H9 (cell line): Measurements from ENCODE around the gene DOCK10. TPM values are rescaled to one million over a fixed set of nuclear protein-coding genes. Genes with fewer than 3 reads are reported as not detected.

Experiments used
- DNase-seq: peaks from one replicate; pipeline ENCODE4 v3.0.0-alpha.2; 2017
- H2AFZ ChIP-seq: one replicate; pipeline ENCODE4 v1.6.1; 2013; ENCODE audit warnings: mild to moderate bottlenecking, low read length, control low read depth, moderate library complexity
- H2AK5ac ChIP-seq: 2 replicates; pipeline ENCODE4 v1.6.1; 2013; ENCODE audit warnings: low read length, control low read depth, mixed read lengths; ENCODE audit not compliant: insufficient read length
- H2BK120ac ChIP-seq: one replicate; pipeline ENCODE4 v1.6.1; 2013; ENCODE audit warnings: low read depth, mild to moderate bottlenecking, low read length, control low read depth, inconsistent platforms; ENCODE audit not compliant: poor library complexity, severe bottlenecking
- H2BK12ac ChIP-seq: 2 replicates; pipeline ENCODE4 v1.6.1; 2013; ENCODE audit warnings: low read length, control low read depth, mixed read lengths, low read depth; ENCODE audit not compliant: insufficient read length
- H2BK15ac ChIP-seq: 2 replicates; pipeline ENCODE4 v1.6.1; 2013; ENCODE audit warnings: low read depth, low read length, control low read depth
- H2BK20ac ChIP-seq: one replicate; pipeline ENCODE4 v1.6.1; 2013; ENCODE audit warnings: low read depth, mild to moderate bottlenecking, low read length, control low read depth, inconsistent platforms; ENCODE audit not compliant: poor library complexity, severe bottlenecking
- H2BK5ac ChIP-seq: 2 replicates; pipeline ENCODE4 v1.6.1; 2013; ENCODE audit warnings: low read length, control low read depth, mixed read lengths; ENCODE audit not compliant: insufficient read length
- H3K14ac ChIP-seq: 2 replicates; pipeline ENCODE4 v1.6.1; 2013; ENCODE audit warnings: low read length, control low read depth; ENCODE audit not compliant: insufficient read depth
- H3K18ac ChIP-seq: 2 replicates; pipeline ENCODE4 v1.6.1; 2013; ENCODE audit warnings: low read depth, mild to moderate bottlenecking, mixed read lengths, low read length, control low read depth; ENCODE audit not compliant: insufficient read length
- H3K23ac ChIP-seq: 2 replicates; pipeline ENCODE4 v1.6.1; 2013; ENCODE audit warnings: low read length, control low read depth, mixed read lengths, low read depth; ENCODE audit not compliant: insufficient read length
- H3K23me2 ChIP-seq: 2 replicates; pipeline ENCODE4 v1.6.1; 2013; ENCODE audit warnings: low read depth, mild to moderate bottlenecking, mixed read lengths, low read length, control low read depth; ENCODE audit not compliant: insufficient read length, poor library complexity, severe bottlenecking
- H3K27ac ChIP-seq: 2 replicates; pipeline ENCODE4 v1.5.1; 2013; ENCODE audit warnings: low read length, control low read depth, mixed read lengths, low read depth; ENCODE audit not compliant: insufficient read length
- H3K27me3 ChIP-seq: 2 replicates; pipeline ENCODE4 v1.6.1; 2013; ENCODE audit warnings: low read length, control low read depth, inconsistent platforms; ENCODE audit not compliant: insufficient read depth
- H3K4ac ChIP-seq: 2 replicates; pipeline ENCODE4 v1.6.1; 2013; ENCODE audit warnings: low read depth, mild to moderate bottlenecking, control low read depth, inconsistent platforms, low read length, moderate library complexity
- H3K4me1 ChIP-seq: 2 replicates; pipeline ENCODE4 v1.6.1; 2013; ENCODE audit warnings: low read length, control low read depth, inconsistent platforms; ENCODE audit not compliant: insufficient read depth
- H3K4me2 ChIP-seq: 2 replicates; pipeline ENCODE4 v1.6.1; 2013; ENCODE audit warnings: low read length, control low read depth, mixed read lengths; ENCODE audit not compliant: insufficient read length, insufficient read depth
- H3K56ac ChIP-seq: 2 replicates; pipeline ENCODE4 v1.6.1; 2013; ENCODE audit warnings: low read depth, mild to moderate bottlenecking, mixed read lengths, low read length, control low read depth; ENCODE audit not compliant: insufficient read length
- H3K79me1 ChIP-seq: 2 replicates; pipeline ENCODE4 v1.6.1; 2013; ENCODE audit warnings: low read depth, mild to moderate bottlenecking, moderate library complexity, low read length, control low read depth, inconsistent platforms; ENCODE audit not compliant: insufficient read depth, poor library complexity, severe bottlenecking
- H3K79me2 ChIP-seq: 2 replicates; pipeline ENCODE4 v1.6.1; 2013; ENCODE audit warnings: low read length, control low read depth, inconsistent platforms; ENCODE audit not compliant: insufficient read depth
- H3K9ac ChIP-seq: 2 replicates; pipeline ENCODE4 v1.6.1; 2013; ENCODE audit warnings: low read length, control low read depth, mixed read lengths; ENCODE audit not compliant: insufficient read length; ENCODE audit errors: extremely low read depth
- H3K9me3 ChIP-seq: one replicate; pipeline ENCODE4 v1.6.1; 2013; ENCODE audit warnings: low read depth, low read length, inconsistent platforms; ENCODE audit not compliant: control insufficient read depth
- H3T11ph ChIP-seq: one replicate; pipeline ENCODE4 v1.6.1; 2013; ENCODE audit warnings: mild to moderate bottlenecking, low read length, control low read depth, inconsistent platforms
- H4K20me1 ChIP-seq: one replicate; pipeline ENCODE4 v1.6.1; 2013; ENCODE audit not compliant: control insufficient read depth, insufficient read length, insufficient read depth
- H4K5ac ChIP-seq: 2 replicates; pipeline ENCODE4 v1.6.1; 2013; ENCODE audit warnings: low read depth, mild to moderate bottlenecking, mixed read lengths, low read length, control low read depth; ENCODE audit not compliant: insufficient read length
- H4K8ac ChIP-seq: replicated peaks from 2 replicates; pipeline ENCODE4 v1.6.1; 2013; ENCODE audit warnings: low read length, control low read depth, mixed read lengths, low read depth; ENCODE audit not compliant: insufficient read length
- H4K91ac ChIP-seq: 2 replicates; pipeline ENCODE4 v1.6.1; 2013; ENCODE audit warnings: low read depth, mild to moderate bottlenecking, moderate library complexity, mixed read lengths, low read length, control low read depth; ENCODE audit not compliant: insufficient read length
- H3K27ac Mint-ChIP-seq, 3 experiments: 2 replicates in 2 of 3; 3 replicates in 1 of 3; pipeline ENCODE4 v1.8.0; 2020 to 2021; ENCODE audit warnings: mixed read lengths in 3 of 3, mild to moderate bottlenecking in 1 of 3, moderate library complexity in 1 of 3
- H3K27me3 Mint-ChIP-seq: 2 replicates; pipeline ENCODE4 v1.8.0; 2021; ENCODE audit warnings: low read depth, mild to moderate bottlenecking, moderate library complexity, mixed read lengths
- H3K36me3 Mint-ChIP-seq, 3 experiments: 2 replicates in 2 of 3; 3 replicates in 1 of 3; pipeline ENCODE4 v1.8.0; 2020 to 2021; ENCODE audit warnings: low read depth in 3 of 3, mixed read lengths in 3 of 3; ENCODE audit not compliant: insufficient read depth in 1 of 3
- H3K4me1 Mint-ChIP-seq, 2 experiments: 2 replicates each; pipeline ENCODE4 v1.8.0; 2020; ENCODE audit warnings: mixed read lengths in 2 of 2
- H3K4me3 Mint-ChIP-seq, 2 experiments: 2 replicates in 1 of 2; 3 replicates in 1 of 2; pipeline ENCODE4 v1.8.0; 2020 to 2021; ENCODE audit warnings: mild to moderate bottlenecking in 2 of 2, mixed read lengths in 2 of 2, moderate library complexity in 1 of 2
- H3K9me3 Mint-ChIP-seq, 2 experiments: 2 replicates in 1 of 2; 3 replicates in 1 of 2; pipeline ENCODE4 v1.8.0; 2020; ENCODE audit warnings: mild to moderate bottlenecking in 2 of 2, mixed read lengths in 2 of 2, moderate library complexity in 1 of 2
- WGBS: extraction: QIAGEN DNeasy Blood & Tissue Kit; methylation state at CpG from one replicate; pipeline ENCODE4 v1.1.7; 2013; ENCODE audit warnings: missing lambda C conversion rate, low lambda C conversion rate, mixed read lengths; ENCODE audit not compliant: insufficient read length; ENCODE audit errors: extremely low coverage; 5-methylcytosine and 5-hydroxymethylcytosine counted together
- total RNA-seq: library from RNA; stranded (reverse); gene quantifications from 2 replicates; pipeline ENCODE4 v1.2.1, GENCODE V29; 2021
- TF ChIP-seq, protein P1 (sequence below): fragments of 200-600 bp; sonication (generic); conservative IDR thresholded peaks from 3 replicates; pipeline ENCODE4 v1.8.0; 2021; ENCODE audit warnings: antibody characterized with exemption, mild to moderate bottlenecking

Gene DOCK10
- total RNA-seq, 1 experiment from 2014 or later, result 0.79 TPM

DNA sequence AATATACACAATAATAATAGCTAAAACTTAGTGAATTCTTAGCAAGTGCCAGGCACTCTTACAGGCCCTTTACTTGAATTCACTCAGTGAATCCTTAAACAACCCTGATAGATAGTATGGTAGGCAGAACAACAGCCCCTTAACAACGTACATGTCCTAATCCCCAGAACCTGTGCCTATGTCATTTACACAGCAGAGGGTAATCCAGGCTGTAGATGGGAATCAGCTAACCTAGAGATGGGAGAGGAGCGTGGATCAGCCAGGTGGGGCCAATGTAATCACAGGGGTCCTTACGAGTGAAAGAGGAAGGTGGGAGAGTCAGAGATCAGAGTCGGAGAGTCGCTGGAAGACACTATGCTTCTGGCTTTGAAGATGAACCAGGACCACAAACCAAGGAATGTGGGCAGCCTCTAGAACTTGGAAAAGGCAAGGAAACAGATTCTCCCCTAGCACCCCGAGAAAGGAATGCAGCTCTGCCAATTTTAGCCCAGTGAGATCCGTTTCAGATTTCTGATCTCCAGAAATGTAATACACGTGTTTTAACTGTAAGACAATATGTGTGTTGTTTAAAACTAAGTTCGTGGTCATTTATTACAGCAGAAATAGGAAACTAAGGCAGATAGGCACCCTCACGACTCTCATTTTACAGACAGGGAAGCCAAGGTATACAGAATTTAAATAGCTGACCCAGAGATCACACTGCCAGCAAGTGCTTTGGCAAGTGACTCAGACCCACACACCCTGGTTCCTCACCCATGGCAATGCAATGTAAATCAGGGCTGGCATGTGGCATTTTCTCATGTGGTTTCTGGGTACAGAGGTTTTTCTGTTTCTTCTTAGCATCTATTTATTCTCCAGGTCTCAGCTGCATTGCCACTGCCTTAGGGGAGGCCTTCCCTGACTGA is 68.9 kb downstream of the DOCK10 start:
- H3K79me1 ChIP-seq, result no peaks in the 10 kb centered on the region
- H2BK120ac ChIP-seq, result no peak overlapping the region
- no peaks in the 10 kb centered on the region for H3K4me1 ChIP-seq
- H3K9ac ChIP-seq, result no peak overlapping the region
- TF ChIP-seq, protein P1, sequence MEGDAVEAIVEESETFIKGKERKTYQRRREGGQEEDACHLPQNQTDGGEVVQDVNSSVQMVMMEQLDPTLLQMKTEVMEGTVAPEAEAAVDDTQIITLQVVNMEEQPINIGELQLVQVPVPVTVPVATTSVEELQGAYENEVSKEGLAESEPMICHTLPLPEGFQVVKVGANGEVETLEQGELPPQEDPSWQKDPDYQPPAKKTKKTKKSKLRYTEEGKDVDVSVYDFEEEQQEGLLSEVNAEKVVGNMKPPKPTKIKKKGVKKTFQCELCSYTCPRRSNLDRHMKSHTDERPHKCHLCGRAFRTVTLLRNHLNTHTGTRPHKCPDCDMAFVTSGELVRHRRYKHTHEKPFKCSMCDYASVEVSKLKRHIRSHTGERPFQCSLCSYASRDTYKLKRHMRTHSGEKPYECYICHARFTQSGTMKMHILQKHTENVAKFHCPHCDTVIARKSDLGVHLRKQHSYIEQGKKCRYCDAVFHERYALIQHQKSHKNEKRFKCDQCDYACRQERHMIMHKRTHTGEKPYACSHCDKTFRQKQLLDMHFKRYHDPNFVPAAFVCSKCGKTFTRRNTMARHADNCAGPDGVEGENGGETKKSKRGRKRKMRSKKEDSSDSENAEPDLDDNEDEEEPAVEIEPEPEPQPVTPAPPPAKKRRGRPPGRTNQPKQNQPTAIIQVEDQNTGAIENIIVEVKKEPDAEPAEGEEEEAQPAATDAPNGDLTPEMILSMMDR, result no peak
- H3K4me3 Mint-ChIP-seq, result no peak overlapping the region
- no peak overlapping the region for H2BK20ac ChIP-seq
- no peak overlapping the region for H3K27ac ChIP-seq
- H2BK15ac ChIP-seq, result no peak overlapping the region
- DNase-seq, result no peak
- no peak overlapping the region for H4K5ac ChIP-seq
- H4K91ac ChIP-seq, result no peak overlapping the region
- H4K20me1 ChIP-seq, result no peaks in the 10 kb centered on the region
- H3K23ac ChIP-seq, result no peak overlapping the region
- H3K9me3 ChIP-seq, result no peaks in the 10 kb centered on the region
- no peak overlapping the region for H4K8ac ChIP-seq
- H2AFZ ChIP-seq, result no peak overlapping the region
- no peak overlapping the region for H3T11ph ChIP-seq
- no peaks in the 10 kb centered on the region; the same call in 1 of the 2 replicates for H3K27me3 Mint-ChIP-seq
- no peak overlapping the region for H2AK5ac ChIP-seq
- no peak overlapping the region for H3K18ac ChIP-seq
- no peak overlapping the region for H3K27ac Mint-ChIP-seq
- H3K9me3 Mint-ChIP-seq, result no peaks in the 10 kb centered on the region
- H2BK5ac ChIP-seq, result no peak overlapping the region
- H3K79me2 ChIP-seq, result no peaks in the 10 kb centered on the region
- H3K56ac ChIP-seq, result no peak overlapping the region
- no peaks in the 10 kb centered on the region for H3K36me3 Mint-ChIP-seq
- no peak overlapping the region for H3K4me2 ChIP-seq
- H3K14ac ChIP-seq, result no peak overlapping the region; the same call in 1 of the 2 replicates
- H3K4me1 Mint-ChIP-seq, result peaks cover 3 to 4% of the 10 kb centered on the region in 2 experiments; a peak in 2 of 4 replicates
- no CpG with 5 or more reads among the region's 10 CpGs for WGBS
- H3K27me3 ChIP-seq, result no peaks in the 10 kb centered on the region
- H3K23me2 ChIP-seq, result no peaks in the 10 kb centered on the region
- H2BK12ac ChIP-seq, result no peak overlapping the region
- no peak overlapping the region for H3K4ac ChIP-seq
